HCT116 (cell line): ENCODE measurements around the gene SIN3A. TPM values are rescaled to one million over a fixed set of nuclear protein-coding genes. Genes with fewer than 3 reads are reported as not detected.

Source experiments
- ATAC-seq: fragments of 200-7000 bp; cut with Tn5 transposase; 2 replicates; pipeline ENCODE4 v1.9.1; 2020; ENCODE audit warnings: mild to moderate bottlenecking, moderate library complexity
- BruUV-seq: library from RNA; stranded (reverse); fragments of 400-500 nt; replicated peaks from 2 replicates; lab custom pipeline; 2021; lab: Mats Ljungman, UMichigan
- CTCF ChIA-PET: fragments of 300-600 bp; sonication (Branson Sonifier 250); formaldehyde crosslinking; loops from one replicate; lab custom pipeline; 2021; ENCODE audit warnings: antibody characterized with exemption; lab: Charles Lee
- POLR2A ChIA-PET: fragments of 300-600, 350-600 bp; sonication (Branson Sonifier 250); formaldehyde crosslinking; loops from one replicate; lab custom pipeline; 2021; ENCODE audit warnings: antibody characterized with exemption; lab: Charles Lee
- RAD21 ChIA-PET, 2 experiments: fragments of 300-600 bp; sonication (Branson Sonifier 250); formaldehyde crosslinking; loops; one replicate each; lab custom pipeline; 2023; ENCODE audit warnings: low total read pairs in 2 of 2; ENCODE audit not compliant: uncharacterized antibody in 2 of 2, unreplicated experiment in 2 of 2, low non-redundant PET in 1 of 2; lab: Charles Lee
- DNase-seq: peaks from one replicate; pipeline ENCODE4 v3.0.0-alpha.2; 2010; ENCODE audit warnings: low read depth, low spot score
- H2AFZ ChIP-seq: fragments of 200-600 bp; shearing (Covaris generic), sonication (generic); 2 replicates; pipeline ENCODE4 v1.6.1; 2017; ENCODE audit warnings: low read depth, mixed run types, mixed read lengths, antibody characterized with exemption, low read length; ENCODE audit not compliant: poor library complexity, severe bottlenecking
- H3K27ac ChIP-seq: 2 replicates; pipeline ENCODE4 v1.5.1; 2012; ENCODE audit warnings: low read depth, low read length
- H3K27me3 ChIP-seq: fragments of 200-600 bp; sonication (generic); 2 replicates; pipeline ENCODE4 v1.6.1; 2016; ENCODE audit warnings: mixed run types, low read length, mixed read lengths; ENCODE audit not compliant: insufficient read depth
- H3K36me3 ChIP-seq, 2 experiments: fragments of 200-500 bp in 1 of 2; fragments of 200-600 bp in 1 of 2; sonication (Bioruptor generic) in 1 of 2; sonication (generic) in 1 of 2; 2 replicates each; pipeline versions ENCODE4 v1.5.1 to v1.6.1; 2014 to 2016; ENCODE audit warnings: low read length in 2 of 2, inconsistent platforms in 1 of 2, mixed read lengths in 1 of 2, mixed run types in 1 of 2; ENCODE audit not compliant: insufficient read depth in 2 of 2, control insufficient read depth in 1 of 2
- H3K4me1 ChIP-seq, 2 experiments: fragments of 200-600 bp in 1 of 2; sonication (generic) in 1 of 2; 2 replicates each; pipeline versions ENCODE4 v1.5.1 to v1.6.1; 2012 to 2017; ENCODE audit warnings: low read length in 2 of 2, inconsistent platforms in 1 of 2, mild to moderate bottlenecking in 1 of 2, mixed read lengths in 1 of 2, mixed run types in 1 of 2, moderate library complexity in 1 of 2; ENCODE audit not compliant: insufficient read depth in 2 of 2, control insufficient read depth in 1 of 2
- H3K4me2 ChIP-seq: fragments of 200-600 bp; sonication (generic); 2 replicates; pipeline ENCODE4 v1.6.1; 2017; ENCODE audit warnings: mixed run types, low read length, mixed read lengths
- H3K4me3 ChIP-seq, 2 experiments: fragments of 200-600 bp in 1 of 2; sonication (generic) in 1 of 2; replicated peaks in 1 of 2; 2 replicates each; pipeline ENCODE4 v1.5.1; 2011 to 2016; ENCODE audit warnings: low read length in 2 of 2, control low read depth in 1 of 2, low read depth in 1 of 2, mild to moderate bottlenecking in 1 of 2, mixed read lengths in 1 of 2, mixed run types in 1 of 2
- H3K79me2 ChIP-seq: fragments of 200-600 bp; sonication (generic); 2 replicates; pipeline ENCODE4 v1.6.1; 2017; ENCODE audit warnings: mild to moderate bottlenecking, mixed run types, low read length, moderate library complexity, mixed read lengths; ENCODE audit not compliant: insufficient read depth
- H3K9ac ChIP-seq: fragments of 200-600 bp; sonication (generic); 2 replicates; pipeline ENCODE4 v1.6.1; 2016; ENCODE audit warnings: low read length, mixed read lengths
- H3K9me2 ChIP-seq: fragments of 200-600 bp; sonication (generic), shearing (Covaris generic); 2 replicates; pipeline ENCODE4 v1.6.1; 2017; ENCODE audit warnings: mixed run types, mild to moderate bottlenecking, moderate library complexity; ENCODE audit not compliant: insufficient read depth
- H3K9me3 ChIP-seq, 2 experiments: fragments of 200-500 bp in 1 of 2; fragments of 200-600 bp in 1 of 2; sonication (Bioruptor generic) in 1 of 2; sonication (generic) in 1 of 2; 2 replicates each; pipeline ENCODE4 v1.6.1; 2014 to 2017; ENCODE audit warnings: low read length in 2 of 2, mixed read lengths in 2 of 2, inconsistent platforms in 1 of 2, low read depth in 1 of 2, mild to moderate bottlenecking in 1 of 2, mixed run types in 1 of 2, moderate library complexity in 1 of 2; ENCODE audit not compliant: control insufficient read depth in 1 of 2, insufficient read depth in 1 of 2
- H4K20me1 ChIP-seq: fragments of 200-600 bp; sonication (generic), shearing (Covaris generic); 2 replicates; pipeline ENCODE4 v1.6.1; 2017; ENCODE audit warnings: mixed run types, mild to moderate bottlenecking, moderate library complexity; ENCODE audit not compliant: insufficient read depth
- POLR2A ChIP-seq: IDR thresholded peaks from 2 replicates; pipeline ENCODE4 v1.7.0; 2011; ENCODE audit warnings: borderline replicate concordance; ENCODE audit not compliant: insufficient read depth, insufficient read length; ENCODE audit errors: extremely low read depth
- POLR2AphosphoS5 ChIP-seq: IDR thresholded peaks from 2 replicates; pipeline ENCODE4 v1.6.1; 2011; ENCODE audit warnings: mild to moderate bottlenecking, low read depth, low read length, moderate library complexity
- REST ChIP-seq: IDR thresholded peaks from 2 replicates; pipeline ENCODE4 v1.6.1; 2012; ENCODE audit warnings: low read depth
- intact Hi-C: fragments of 100-400 bp; cut with micrococcal nuclease; formaldehyde crosslinking; loops from 2 replicates; pipeline ENCODE4 v1.10.0; 2022
- total RNA-seq: library from RNA; stranded (reverse); gene quantifications from one replicate; pipeline ENCODE4 v1.2.1, GENCODE V29; 2021; ENCODE audit not compliant: unreplicated experiment

The SIN3A gene
- total RNA-seq, 1 experiment from 2014 or later, result 70.1 TPM

GRCh38 chr15:75452364-75452864 is 924 bp upstream of the SIN3A start:
- Histone ChIP-seq H3K79me2 (peaks cover 54% of the 10 kb centered on the region), H3K4me2 (peak overlapping the region; percentile 95), H4K20me1 (peaks cover 10% of the 10 kb centered on the region; the same call in 1 of the 2 replicates), H3K9me2 (no peaks in the 10 kb centered on the region), H3K27me3 (no peaks in the 10 kb centered on the region), H3K36me3 (no peaks in the 10 kb centered on the region; a peak in 1 of 4 replicates), H3K9me3 (no peaks in the 10 kb centered on the region), H3K27ac (peak overlapping the region; percentile 89), H3K9ac (peak overlapping the region; percentile 95), H2AFZ (no peak overlapping the region), H3K4me3 (peak overlapping the region; percentile 79 to 86), H3K4me1 (peaks cover 6 to 40% of the 10 kb centered on the region in 2 experiments)
- ChIA-PET CTCF (interaction anchor here (1.3 to 5.4 kb wide), 5 partner anchors 84 to 233 kb away, joined by 3 to 34 read pairs (median 5); partner anchors contain the start of genes IMP3, MAN2C1, PTPN9 and SNX33), POLR2A (interaction anchor here (0.9 to 4.0 kb wide), 18 partner anchors 8 to 495 kb away, joined by 3 to 39 read pairs (median 4); partner anchors contain the start of genes CSPG4, IMP3, MAN2C1 and NEIL1), RAD21 (interaction anchor here (0.6 to 1.5 kb wide), 5 partner anchors 65 to 195 kb away, joined by 3 to 4 read pairs (median 3); partner anchors contain the start of genes MAN2C1 (in 2 of the 2), IMP3 (in 1 of the 2) and SNX33 (in 1 of the 2))
- no TSS peak for BruUV-seq
- peak; percentile 62 for DNase-seq
- peak; percentile 23 for ATAC-seq
- TF ChIP-seq POLR2A (peak; percentile 24), POLR2AphosphoS5 (0 out of 2 replicates have a peak, but pooled peaks have one; percentile 49), REST (no peak)
- intact Hi-C loops, result loop anchor here (2.0 to 5.0 kb wide), 2 partner anchors 125 to 172 kb away; partner anchors contain the start of genes PTPN9 and SNUPN
